ENCODE results near the gene FHDC1.
"Not testable (repeated sequence)": the region's sequence is repeated elsewhere in the genome, so short reads cannot be mapped to it uniquely, and the experiment has no call there.

FHDC1 gene

GRCh38 chr4:152935631-152936445, at the start of gene FHDC1:
Gene FHDC1, plus strand, starts transcription at chr4:152936323. Its CDS starts 6,735 bp downstream, at chr4:152943058.
- peak; percentile 29 for DNase-seq (ENCODE audit: low spot score)

- no peak for DNase-seq (ENCODE audit: low spot score)
Observed at GRCh38 chr4:152887981-152888380, 48.1 kb upstream of the FHDC1 start.

GRCh38 chr4:152892974-152893373, 43.1 kb upstream of the FHDC1 start:
- DNase-seq (ENCODE audit: low spot score): no peak

DNA sequence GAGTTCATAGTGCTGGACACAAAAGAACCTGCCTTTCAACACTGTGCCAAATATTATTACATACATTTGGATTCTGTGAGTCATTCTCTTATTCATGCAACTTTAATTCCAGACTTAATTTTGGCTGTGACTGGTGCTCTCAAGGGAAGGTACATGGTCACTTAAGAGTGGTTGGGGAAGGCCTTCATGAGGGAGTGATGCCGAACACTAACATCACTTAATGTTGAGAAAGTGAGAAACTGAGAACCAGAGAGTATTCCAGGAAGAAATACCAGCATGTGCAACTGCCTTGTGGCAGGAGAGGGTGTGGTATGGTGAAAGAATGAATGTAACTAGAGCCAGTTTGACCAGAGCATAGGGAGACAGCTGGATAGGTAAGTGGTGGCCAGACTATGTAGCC, 41.5 kb upstream of the FHDC1 start:
- no peak for DNase-seq (ENCODE audit: low spot score)

- DNase-seq (ENCODE audit: low spot score): no peak
Observed at GRCh38 chr4:152896811-152897210, 39.3 kb upstream of the FHDC1 start.

GRCh38 chr4:152898133-152898532, 38.0 kb upstream of the FHDC1 start:
- not testable (repeated sequence) for DNase-seq (ENCODE audit: low spot score)

GRCh38 chr4:152898606-152899005, 37.5 kb upstream of the FHDC1 start:
- no peak for DNase-seq (ENCODE audit: low spot score)

DNA sequence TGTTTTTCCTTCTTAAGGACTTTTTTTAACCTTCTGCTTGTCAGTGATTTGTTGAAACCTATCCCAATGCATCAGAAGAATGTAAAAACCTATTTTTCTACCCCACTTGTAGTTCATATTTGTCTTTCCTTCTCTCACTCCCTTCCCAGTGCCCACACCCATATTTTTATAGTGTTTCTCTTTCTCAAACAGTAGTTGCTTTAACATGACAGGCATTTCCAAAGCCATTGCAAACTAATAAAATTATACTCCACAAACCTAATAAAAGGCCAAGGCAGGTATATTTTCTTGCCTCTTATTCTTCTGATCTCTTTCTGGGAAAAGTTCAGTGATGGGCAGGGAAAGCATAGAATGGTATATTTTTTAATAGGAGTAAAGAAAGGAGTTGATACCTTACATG, 35.7 kb upstream of the FHDC1 start:
- no peak for DNase-seq (ENCODE audit: low spot score)

DNA sequence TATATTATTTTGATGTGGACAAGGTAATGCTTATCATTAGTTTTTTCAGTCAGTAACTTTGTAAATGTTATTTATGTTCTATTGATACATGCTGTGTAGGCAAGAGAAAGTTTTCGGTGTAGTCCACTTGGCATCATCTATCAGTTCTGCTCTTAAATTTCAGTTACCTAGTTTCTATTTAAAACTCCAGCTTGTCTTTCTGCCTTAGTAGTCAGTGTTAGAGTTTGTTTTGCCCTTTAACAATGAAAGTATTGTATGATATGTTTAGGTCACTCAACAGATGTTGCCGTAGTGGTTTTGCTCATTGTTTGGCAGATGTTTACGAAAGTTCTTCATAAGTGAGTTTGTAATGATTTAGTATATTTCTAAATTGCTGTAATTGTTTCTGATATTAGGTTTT, 34.9 kb upstream of the FHDC1 start:
- DNase-seq (ENCODE audit: low spot score): no peak

DNA sequence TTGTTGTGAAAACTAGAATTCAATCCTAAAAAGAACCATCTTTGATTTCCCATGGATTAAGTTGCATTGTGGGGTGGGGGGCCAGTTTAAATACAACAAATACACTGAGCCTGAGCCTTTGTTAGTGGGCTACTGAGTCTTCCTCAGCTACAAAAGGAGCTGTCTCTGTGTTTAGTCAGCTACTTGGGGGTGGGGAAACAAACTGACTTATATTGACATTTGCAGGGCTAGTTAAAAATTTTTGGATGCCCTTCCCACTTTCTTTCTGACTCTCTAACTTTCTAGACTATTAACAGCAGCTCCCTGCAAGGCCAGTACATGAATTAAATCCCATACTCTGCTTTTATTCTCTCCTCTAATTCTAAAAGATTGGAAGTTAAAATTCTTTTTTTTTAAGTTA, 32.5 kb upstream of the FHDC1 start:
- no peak for DNase-seq (ENCODE audit: low spot score)

DNA sequence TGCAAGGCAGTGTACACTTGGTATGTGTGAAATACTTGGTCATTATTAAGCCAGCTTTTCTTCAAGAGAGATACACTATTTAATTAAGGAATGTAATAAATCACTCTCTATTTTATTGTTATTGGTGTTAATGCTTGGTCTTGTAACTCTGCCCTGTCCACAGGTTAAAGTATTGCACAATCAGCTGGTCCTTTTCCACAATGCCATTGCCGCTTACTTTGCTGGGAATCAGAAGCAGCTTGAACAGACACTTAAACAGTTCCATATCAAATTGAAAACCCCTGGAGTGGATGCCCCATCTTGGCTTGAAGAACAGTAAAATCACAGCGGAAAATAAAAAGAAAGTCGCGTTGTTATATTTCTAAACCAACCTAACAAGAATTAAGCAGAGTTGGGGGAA, 26.2 kb upstream of the FHDC1 start:
- DNase-seq (ENCODE audit: low spot score): no peak

- DNase-seq (ENCODE audit: low spot score): no peak
Observed at GRCh38 chr4:152910521-152910920, 25.6 kb upstream of the FHDC1 start.

DNA sequence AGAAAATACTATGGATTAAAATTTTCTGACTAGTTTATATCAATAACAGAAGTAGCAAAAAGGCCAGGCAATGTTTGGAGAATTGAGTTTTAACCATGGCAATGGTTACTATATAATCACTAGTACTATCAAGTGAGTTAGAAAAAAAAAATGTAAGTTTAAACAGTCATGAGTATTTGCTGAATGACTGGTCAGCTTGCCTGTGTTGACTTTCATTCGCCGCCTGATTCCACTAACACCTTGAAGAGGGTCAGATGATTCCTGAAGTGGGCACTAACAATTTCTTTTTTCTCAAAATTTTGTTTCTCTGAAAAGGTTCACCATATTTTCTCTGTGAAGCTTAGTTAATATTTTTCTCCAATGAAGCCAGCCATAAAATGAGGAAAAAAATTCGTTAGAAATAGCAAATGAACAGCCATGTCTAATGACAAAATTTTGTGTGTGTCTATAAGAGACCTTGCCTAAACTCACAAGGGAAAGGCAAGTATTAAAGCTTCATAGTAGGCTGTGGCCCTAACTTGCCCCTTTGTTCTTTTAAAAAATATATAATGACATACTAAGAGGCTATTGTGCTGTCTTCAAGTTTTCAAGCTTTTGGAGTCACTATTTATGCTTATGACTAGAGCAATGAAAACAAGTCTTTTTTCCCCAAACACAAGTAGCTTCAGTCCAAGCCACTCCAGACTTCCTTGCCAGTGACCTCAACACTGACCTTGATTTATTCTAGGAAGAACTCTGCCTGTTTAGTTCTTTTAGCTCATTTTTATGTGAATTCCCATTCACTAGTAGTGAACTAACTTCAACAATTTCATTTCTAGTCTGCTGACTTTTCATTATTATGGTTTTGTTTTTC, 18.4 kb upstream of the FHDC1 start:
- DNase-seq (ENCODE audit: low spot score): no peak

DNA sequence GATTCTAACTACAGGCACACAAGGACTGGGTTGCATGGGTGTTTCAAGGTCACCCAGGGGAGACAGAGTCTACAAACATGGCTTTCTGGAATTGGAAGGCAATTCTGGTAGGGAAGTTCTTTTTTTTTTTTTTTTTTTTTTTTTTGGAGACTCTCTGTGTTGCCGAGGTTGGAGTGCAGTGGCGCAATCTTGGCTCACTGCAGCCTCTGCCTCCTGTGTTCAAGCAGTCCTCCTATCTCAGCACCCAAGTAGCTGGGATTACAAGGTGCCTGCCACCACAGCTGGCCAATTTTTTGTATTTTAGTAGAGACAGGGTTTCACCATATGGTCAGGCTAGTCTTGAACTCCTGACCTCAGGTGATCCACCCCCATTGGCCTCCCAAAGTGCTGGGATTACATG, 16.3 kb upstream of the FHDC1 start:
- DNase-seq (ENCODE audit: low spot score): no peak

GRCh38 chr4:152920768-152921167, 15.4 kb upstream of the FHDC1 start:
- DNase-seq (ENCODE audit: low spot score): no peak

GRCh38 chr4:152921284-152921683, 14.8 kb upstream of the FHDC1 start:
- no peak for DNase-seq (ENCODE audit: low spot score)

DNA sequence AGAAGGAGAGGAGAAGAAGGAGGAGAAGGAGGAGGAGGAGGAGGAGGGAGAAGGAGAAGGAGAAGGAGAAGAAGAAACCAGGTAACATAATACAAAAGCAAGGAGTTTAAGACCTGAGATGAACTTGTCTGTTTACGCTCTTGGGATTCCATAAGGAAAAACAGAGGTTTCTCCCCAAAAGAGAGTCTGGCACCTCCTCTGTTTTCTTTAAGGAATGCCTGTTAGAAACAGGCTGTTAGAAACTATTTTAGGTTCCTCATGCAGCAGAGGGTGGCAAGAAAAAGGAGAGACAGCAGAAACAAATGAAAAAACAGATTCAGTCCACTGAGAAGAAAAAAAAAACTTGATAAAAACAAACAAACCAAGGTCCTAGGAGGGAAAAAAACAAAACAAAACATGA, 10.3 kb upstream of the FHDC1 start:
- no peak for DNase-seq (ENCODE audit: low spot score)

GRCh38 chr4:152926959-152927358, 9.2 kb upstream of the FHDC1 start:
- no peak for DNase-seq (ENCODE audit: low spot score)

- no peak for DNase-seq (ENCODE audit: low spot score)
Observed at GRCh38 chr4:152927737-152928136, 8.4 kb upstream of the FHDC1 start.

GRCh38 chr4:152928286-152928685, 7.8 kb upstream of the FHDC1 start:
- no peak for DNase-seq (ENCODE audit: low spot score)

- DNase-seq (ENCODE audit: low spot score): no peak
Observed at GRCh38 chr4:152929888-152930287, 6.2 kb upstream of the FHDC1 start.

GRCh38 chr4:152935143-152935542, 980 bp upstream of the FHDC1 start:
- peak; percentile 36 for DNase-seq (ENCODE audit: low spot score)

All from germinal center (tissue), 1 donor.